GM12878 (cell line): Measurements from ENCODE around the gene KRTAP11-1. TPM values are rescaled to one million over a fixed set of nuclear protein-coding genes. Genes with fewer than 3 reads are reported as not detected.

Experiments used
- ATAC-seq: fragments of 200-7000 bp; cut with Tn5 transposase; 3 replicates; pipeline ENCODE4 v1.9.1; 2020; ENCODE audit warnings: mild to moderate bottlenecking, moderate library complexity
- BruUV-seq: library from RNA; stranded (reverse); fragments of 400-500 nt; replicated peaks from 2 replicates; lab custom pipeline; 2021; lab: Mats Ljungman, UMichigan
- CTCF ChIA-PET: fragments of 300-600 bp; sonication (Branson Sonifier 250); formaldehyde crosslinking; extraction: SDS; loops from one replicate; lab custom pipeline; 2021; ENCODE audit warnings: inconsistent platforms; lab: Yijun Ruan, JAX
- POLR2A ChIA-PET: fragments of 350-600 bp; formaldehyde crosslinking; extraction: SDS; loops from one replicate; lab custom pipeline; 2021; ENCODE audit warnings: inconsistent platforms; lab: Charles Lee
- RAD21 ChIA-PET: fragments of 300-600 bp; sonication (Branson Sonifier 250); formaldehyde crosslinking; loops from one replicate; lab custom pipeline; 2023; ENCODE audit warnings: antibody characterized with exemption; ENCODE audit not compliant: unreplicated experiment; lab: Charles Lee
- SMC1A ChIA-PET: fragments of 300-600 bp; sonication (Branson Sonifier 250); formaldehyde crosslinking; loops from one replicate; lab custom pipeline; 2023; ENCODE audit not compliant: unreplicated experiment, uncharacterized antibody; lab: Charles Lee
- DNase-seq: peaks from one replicate; pipeline ENCODE4 v3.0.0-alpha.2; 2011; ENCODE audit warnings: low read depth, low spot score
- FAIRE-seq: peaks from 3 replicates; lab custom pipeline; 2011; peaks lifted over from hg19 to GRCh38; lab: Jason Lieb, UNC
- H2AFZ ChIP-seq: 2 replicates; pipeline ENCODE4 v1.6.0; 2011; ENCODE audit warnings: low read depth, low read length, control low read depth; ENCODE audit not compliant: control insufficient read depth
- H3K27ac ChIP-seq: 2 replicates; pipeline ENCODE4 v1.5.1; 2011; ENCODE audit warnings: control low read depth; ENCODE audit not compliant: control insufficient read depth, insufficient read depth
- H3K27me3 ChIP-seq, 2 experiments: replicated peaks in 1 of 2; 2 replicates each; pipeline versions ENCODE4 v1.6.0 to v1.6.1; 2011; ENCODE audit warnings: low read length in 1 of 2; ENCODE audit not compliant: control insufficient read depth in 2 of 2, insufficient read depth in 2 of 2
- H3K36me3 ChIP-seq, 2 experiments: 2 replicates each; pipeline ENCODE4 v1.5.1; 2011; ENCODE audit warnings: low read length in 1 of 2; ENCODE audit not compliant: control insufficient read depth in 2 of 2, insufficient read depth in 2 of 2
- H3K4me1 ChIP-seq: 2 replicates; pipeline ENCODE4 v1.6.1; 2011; ENCODE audit warnings: mild to moderate bottlenecking, low read length, moderate library complexity, mixed read lengths; ENCODE audit not compliant: control insufficient read depth, insufficient read depth
- H3K4me2 ChIP-seq: 2 replicates; pipeline ENCODE4 v1.6.0; 2011; ENCODE audit warnings: control low read depth; ENCODE audit not compliant: control insufficient read depth, insufficient read depth
- H3K4me3 ChIP-seq: fragments of 200-600 bp; sonication (generic); 2 replicates; pipeline ENCODE4 v1.5.1; 2016
- H3K79me2 ChIP-seq: 2 replicates; pipeline ENCODE4 v1.6.0; 2011; ENCODE audit warnings: low read length; ENCODE audit not compliant: control insufficient read depth, insufficient read depth
- H3K9ac ChIP-seq: 2 replicates; pipeline ENCODE4 v1.8.0; 2011; ENCODE audit warnings: low read length, control low read depth, mixed read lengths; ENCODE audit not compliant: control insufficient read depth, insufficient read depth
- H3K9me3 ChIP-seq: replicated peaks from 3 replicates; pipeline ENCODE4 v1.5.1; 2011; ENCODE audit warnings: mild to moderate bottlenecking, low read length; ENCODE audit not compliant: control insufficient read depth, insufficient read depth
- H4K20me1 ChIP-seq: 2 replicates; pipeline ENCODE4 v1.6.0; 2011; ENCODE audit not compliant: control insufficient read depth, insufficient read depth
- BRCA1 ChIP-seq: IDR thresholded peaks from 2 replicates; pipeline ENCODE4 v1.6.1; 2011; ENCODE audit warnings: low read depth, low read length, improper control_type of control experiment
- ESRRA ChIP-seq: IDR thresholded peaks from 2 replicates; pipeline ENCODE4 v1.6.1; 2012; ENCODE audit warnings: mild to moderate bottlenecking, low read length, improper control_type of control experiment
- EZH2 ChIP-seq: IDR thresholded peaks from 2 replicates; pipeline ENCODE4 v1.6.1; 2012; ENCODE audit warnings: low read depth, mild to moderate bottlenecking, control low read depth, inconsistent platforms, low read length, borderline replicate concordance; ENCODE audit not compliant: control insufficient read depth
- JUNB ChIP-seq: IDR thresholded peaks from 2 replicates; pipeline ENCODE4 v1.6.1; 2016; ENCODE audit warnings: antibody characterized with exemption, mild to moderate bottlenecking
- NFYB ChIP-seq: IDR thresholded peaks from 2 replicates; pipeline ENCODE4 v1.6.1; 2011; ENCODE audit warnings: low read depth, mild to moderate bottlenecking, low read length, improper control_type of control experiment, moderate library complexity; ENCODE audit not compliant: insufficient read depth
- RAD51 ChIP-seq: fragments of 450-650 bp; IDR thresholded peaks from 2 replicates; pipeline ENCODE4 v1.6.1; 2016; ENCODE audit warnings: moderate library complexity, mild to moderate bottlenecking, inconsistent platforms
- WGBS: methylation state at CpG from one replicate; pipeline ENCODE4 v1.1.6; 2016; ENCODE audit warnings: low lambda C conversion rate; ENCODE audit not compliant: insufficient replicate concordance, insufficient coverage; ENCODE audit errors: missing lambda C conversion rate; 5-methylcytosine and 5-hydroxymethylcytosine counted together
- in situ Hi-C: fragments of 300-500 bp; cut with MboI; formaldehyde crosslinking; loops from 9 replicates; pipeline ENCODE4 v1.14.3; 2018; ENCODE audit warnings: mixed read lengths
- intact Hi-C: fragments of 100-400 bp; cut with micrococcal nuclease; formaldehyde crosslinking; loops from one replicate; pipeline ENCODE4 v1.14.2; 2022; ENCODE audit not compliant: unreplicated experiment
- polyA plus RNA-seq, 11 experiments: library from polyadenylated mRNA; depleted of rRNA in 4 of 11; unstranded in 6 of 11; stranded (reverse) in 5 of 11; fragments of >200 nt; fragmentation: Nextera tagmentation in 4 of 11; fragmentation: Illumina TruSeq in 1 of 11; extraction: Ambion mirVana in 4 of 11; extraction: Trizol in 1 of 11; gene quantifications; 1 replicate in 1 of 11; 2 replicates in 10 of 11; pipeline versions ENCODE4 v1.2.1 to v1.2.3, GENCODE V29; 2011 to 2016; ENCODE audit warnings: inconsistent platforms in 2 of 11, missing spikeins in 2 of 11, low read depth in 1 of 11
- total RNA-seq, 4 experiments: library from RNA; depleted of rRNA in 3 of 4; stranded (reverse); fragments of >200 nt in 3 of 4; fragmentation: Illumina TruSeq in 1 of 4; extraction: Trizol in 1 of 4; gene quantifications; 2 replicates each; pipeline versions ENCODE4 v1.2.1 to v1.2.3, GENCODE V29; 2013 to 2021
- TF ChIP-seq, protein P1 (sequence below): fragments of 450-650 bp; formaldehyde crosslinking; IDR thresholded peaks from 2 replicates; pipeline ENCODE4 v1.4.0; 2022; ENCODE audit warnings: mild to moderate bottlenecking, moderate library complexity
- TF ChIP-seq, protein P2 (sequence below): IDR thresholded peaks from 2 replicates; pipeline ENCODE4 v1.6.1; 2011; ENCODE audit warnings: low read depth, low read length, improper control_type of control experiment, borderline replicate concordance
- TF ChIP-seq, protein P3 (sequence below): fragments of 450-650 bp; IDR thresholded peaks from 2 replicates; pipeline ENCODE4 v1.6.1; 2017; ENCODE audit warnings: mild to moderate bottlenecking, moderate library complexity
- TF ChIP-seq, protein P4 (sequence below): IDR thresholded peaks from 2 replicates; pipeline ENCODE4 v1.6.1; 2012; ENCODE audit warnings: mild to moderate bottlenecking, low read depth, low read length

Gene KRTAP11-1
- total and polyA plus RNA-seq, 10 of the 15 experiments (the other 5 are each of a cell fraction or from before 2014, with no cell fraction given): not detected

DNA sequence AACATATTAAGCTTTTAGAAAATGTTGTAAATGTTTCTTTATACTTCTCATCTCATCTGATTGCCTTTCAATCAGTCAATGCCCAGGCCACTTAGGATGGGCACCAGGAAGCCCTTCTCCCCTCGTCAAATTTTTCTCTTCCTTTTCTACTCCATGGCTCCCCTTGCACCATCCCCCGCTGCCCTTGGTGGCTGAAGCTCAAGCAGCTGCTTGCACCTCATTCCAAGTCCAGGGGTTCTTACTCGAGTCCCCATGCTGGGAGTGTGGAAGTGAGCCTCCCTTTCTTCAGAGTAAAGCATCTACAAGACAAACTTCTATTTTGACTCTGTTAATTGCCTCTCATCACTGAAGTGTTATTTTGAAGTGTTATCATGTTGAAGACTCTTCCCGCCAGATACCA lies 39.7 kb upstream of the KRTAP11-1 start:
- RAD21 ChIA-PET: no interaction called here
- POLR2A ChIA-PET: no interaction called here
- Histone ChIP-seq H4K20me1 (no peaks in the 10 kb centered on the region), H3K9ac (no peak overlapping the region), H3K4me3 (no peak overlapping the region), H3K4me2 (no peak overlapping the region), H3K36me3 (no peaks in the 10 kb centered on the region), H3K9me3 (no peaks in the 10 kb centered on the region; the same call in 2 of the 3 replicates), H3K27ac (no peak overlapping the region), H3K4me1 (no peaks in the 10 kb centered on the region), H3K27me3 (no peaks in the 10 kb centered on the region), H3K79me2 (no peaks in the 10 kb centered on the region), H2AFZ (no peak overlapping the region)
- DNase-seq (no peak), FAIRE-seq (no peak), ATAC-seq (no peak)
- SMC1A ChIA-PET: no interaction called here
- no TSS peak for BruUV-seq
- intact Hi-C loops (no loop called here), in situ Hi-C loops (no loop called here)
- CTCF ChIA-PET: no interaction called here
- WGBS: 21% methylated on average over 4 of the region's 4 CpGs
- TF ChIP-seq, protein P1, sequence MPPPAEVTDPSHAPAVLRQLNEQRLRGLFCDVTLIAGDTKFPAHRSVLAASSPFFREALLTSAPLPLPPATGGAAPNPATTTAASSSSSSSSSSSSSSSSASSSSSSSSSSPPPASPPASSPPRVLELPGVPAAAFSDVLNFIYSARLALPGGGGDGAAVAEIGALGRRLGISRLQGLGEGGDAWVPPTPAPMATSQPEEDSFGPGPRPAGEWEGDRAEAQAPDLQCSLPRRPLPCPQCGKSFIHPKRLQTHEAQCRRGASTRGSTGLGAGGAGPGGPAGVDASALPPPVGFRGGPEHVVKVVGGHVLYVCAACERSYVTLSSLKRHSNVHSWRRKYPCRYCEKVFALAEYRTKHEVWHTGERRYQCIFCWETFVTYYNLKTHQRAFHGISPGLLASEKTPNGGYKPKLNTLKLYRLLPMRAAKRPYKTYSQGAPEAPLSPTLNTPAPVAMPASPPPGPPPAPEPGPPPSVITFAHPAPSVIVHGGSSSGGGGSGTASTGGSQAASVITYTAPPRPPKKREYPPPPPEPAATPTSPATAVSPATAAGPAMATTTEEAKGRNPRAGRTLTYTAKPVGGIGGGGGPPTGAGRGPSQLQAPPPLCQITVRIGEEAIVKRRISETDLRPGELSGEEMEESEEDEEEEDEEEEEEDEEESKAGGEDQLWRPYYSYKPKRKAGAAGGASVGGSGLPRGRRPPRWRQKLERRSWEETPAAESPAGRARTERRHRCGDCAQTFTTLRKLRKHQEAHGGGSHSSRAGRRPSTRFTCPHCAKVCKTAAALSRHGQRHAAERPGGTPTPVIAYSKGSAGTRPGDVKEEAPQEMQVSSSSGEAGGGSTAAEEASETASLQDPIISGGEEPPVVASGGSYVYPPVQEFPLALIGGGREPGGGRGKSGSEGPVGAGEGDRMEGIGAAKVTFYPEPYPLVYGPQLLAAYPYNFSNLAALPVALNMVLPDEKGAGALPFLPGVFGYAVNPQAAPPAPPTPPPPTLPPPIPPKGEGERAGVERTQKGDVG (CRISPR knock-in tag): no peak
- TF ChIP-seq, protein P2, sequence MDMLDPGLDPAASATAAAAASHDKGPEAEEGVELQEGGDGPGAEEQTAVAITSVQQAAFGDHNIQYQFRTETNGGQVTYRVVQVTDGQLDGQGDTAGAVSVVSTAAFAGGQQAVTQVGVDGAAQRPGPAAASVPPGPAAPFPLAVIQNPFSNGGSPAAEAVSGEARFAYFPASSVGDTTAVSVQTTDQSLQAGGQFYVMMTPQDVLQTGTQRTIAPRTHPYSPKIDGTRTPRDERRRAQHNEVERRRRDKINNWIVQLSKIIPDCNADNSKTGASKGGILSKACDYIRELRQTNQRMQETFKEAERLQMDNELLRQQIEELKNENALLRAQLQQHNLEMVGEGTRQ: no peak
- TF ChIP-seq BRCA1 (no peak), RAD51 (no peak), JUNB (no peak), NFYB (no peak), EZH2 (no peak), ESRRA (no peak)
- TF ChIP-seq, protein P3, sequence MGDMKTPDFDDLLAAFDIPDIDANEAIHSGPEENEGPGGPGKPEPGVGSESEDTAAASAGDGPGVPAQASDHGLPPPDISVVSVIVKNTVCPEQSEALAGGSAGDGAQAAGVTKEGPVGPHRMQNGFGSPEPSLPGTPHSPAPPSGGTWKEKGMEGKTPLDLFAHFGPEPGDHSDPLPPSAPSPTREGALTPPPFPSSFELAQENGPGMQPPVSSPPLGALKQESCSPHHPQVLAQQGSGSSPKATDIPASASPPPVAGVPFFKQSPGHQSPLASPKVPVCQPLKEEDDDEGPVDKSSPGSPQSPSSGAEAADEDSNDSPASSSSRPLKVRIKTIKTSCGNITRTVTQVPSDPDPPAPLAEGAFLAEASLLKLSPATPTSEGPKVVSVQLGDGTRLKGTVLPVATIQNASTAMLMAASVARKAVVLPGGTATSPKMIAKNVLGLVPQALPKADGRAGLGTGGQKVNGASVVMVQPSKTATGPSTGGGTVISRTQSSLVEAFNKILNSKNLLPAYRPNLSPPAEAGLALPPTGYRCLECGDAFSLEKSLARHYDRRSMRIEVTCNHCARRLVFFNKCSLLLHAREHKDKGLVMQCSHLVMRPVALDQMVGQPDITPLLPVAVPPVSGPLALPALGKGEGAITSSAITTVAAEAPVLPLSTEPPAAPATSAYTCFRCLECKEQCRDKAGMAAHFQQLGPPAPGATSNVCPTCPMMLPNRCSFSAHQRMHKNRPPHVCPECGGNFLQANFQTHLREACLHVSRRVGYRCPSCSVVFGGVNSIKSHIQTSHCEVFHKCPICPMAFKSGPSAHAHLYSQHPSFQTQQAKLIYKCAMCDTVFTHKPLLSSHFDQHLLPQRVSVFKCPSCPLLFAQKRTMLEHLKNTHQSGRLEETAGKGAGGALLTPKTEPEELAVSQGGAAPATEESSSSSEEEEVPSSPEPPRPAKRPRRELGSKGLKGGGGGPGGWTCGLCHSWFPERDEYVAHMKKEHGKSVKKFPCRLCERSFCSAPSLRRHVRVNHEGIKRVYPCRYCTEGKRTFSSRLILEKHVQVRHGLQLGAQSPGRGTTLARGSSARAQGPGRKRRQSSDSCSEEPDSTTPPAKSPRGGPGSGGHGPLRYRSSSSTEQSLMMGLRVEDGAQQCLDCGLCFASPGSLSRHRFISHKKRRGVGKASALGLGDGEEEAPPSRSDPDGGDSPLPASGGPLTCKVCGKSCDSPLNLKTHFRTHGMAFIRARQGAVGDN: no peak
- TF ChIP-seq, protein P4, sequence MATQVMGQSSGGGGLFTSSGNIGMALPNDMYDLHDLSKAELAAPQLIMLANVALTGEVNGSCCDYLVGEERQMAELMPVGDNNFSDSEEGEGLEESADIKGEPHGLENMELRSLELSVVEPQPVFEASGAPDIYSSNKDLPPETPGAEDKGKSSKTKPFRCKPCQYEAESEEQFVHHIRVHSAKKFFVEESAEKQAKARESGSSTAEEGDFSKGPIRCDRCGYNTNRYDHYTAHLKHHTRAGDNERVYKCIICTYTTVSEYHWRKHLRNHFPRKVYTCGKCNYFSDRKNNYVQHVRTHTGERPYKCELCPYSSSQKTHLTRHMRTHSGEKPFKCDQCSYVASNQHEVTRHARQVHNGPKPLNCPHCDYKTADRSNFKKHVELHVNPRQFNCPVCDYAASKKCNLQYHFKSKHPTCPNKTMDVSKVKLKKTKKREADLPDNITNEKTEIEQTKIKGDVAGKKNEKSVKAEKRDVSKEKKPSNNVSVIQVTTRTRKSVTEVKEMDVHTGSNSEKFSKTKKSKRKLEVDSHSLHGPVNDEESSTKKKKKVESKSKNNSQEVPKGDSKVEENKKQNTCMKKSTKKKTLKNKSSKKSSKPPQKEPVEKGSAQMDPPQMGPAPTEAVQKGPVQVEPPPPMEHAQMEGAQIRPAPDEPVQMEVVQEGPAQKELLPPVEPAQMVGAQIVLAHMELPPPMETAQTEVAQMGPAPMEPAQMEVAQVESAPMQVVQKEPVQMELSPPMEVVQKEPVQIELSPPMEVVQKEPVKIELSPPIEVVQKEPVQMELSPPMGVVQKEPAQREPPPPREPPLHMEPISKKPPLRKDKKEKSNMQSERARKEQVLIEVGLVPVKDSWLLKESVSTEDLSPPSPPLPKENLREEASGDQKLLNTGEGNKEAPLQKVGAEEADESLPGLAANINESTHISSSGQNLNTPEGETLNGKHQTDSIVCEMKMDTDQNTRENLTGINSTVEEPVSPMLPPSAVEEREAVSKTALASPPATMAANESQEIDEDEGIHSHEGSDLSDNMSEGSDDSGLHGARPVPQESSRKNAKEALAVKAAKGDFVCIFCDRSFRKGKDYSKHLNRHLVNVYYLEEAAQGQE: no peak
